Measurements from ENCODE around the gene ADAMTS6. TPM values are rescaled to one million over a fixed set of nuclear protein-coding genes. Genes with fewer than 3 reads are reported as not detected.

Gene ADAMTS6
- total RNA-seq, 2 donors from 2014 or later, result 0.91 to 20.7 TPM

GRCh38 chr5:65426656-65427055 lies 55.1 kb downstream of the ADAMTS6 start:
- Histone ChIP-seq H3K27me3 (replicated peaks; ENCODE audit: insufficient read depth) (no peaks in the 10 kb centered on the region), H3K4me3 (no peak overlapping the region), H3K27ac (no peak overlapping the region), H3K4me1 (replicated peaks) (no peaks in the 10 kb centered on the region), H3K36me3 (no peaks in the 10 kb centered on the region), H3K9me3 (no peaks in the 10 kb centered on the region)
- no peak for DNase-seq (ENCODE audit: low spot score)
- intact Hi-C loops (cut with DNase I), result no loop called here
- TF ChIP-seq CTCF (IDR thresholded peaks at IDR 0.05), result no peak
- TF ChIP-seq POLR2A (IDR thresholded peaks at IDR 0.05), result no peak
- no peak for TF ChIP-seq POLR2AphosphoS5 (IDR thresholded peaks at IDR 0.05)

GRCh38 chr5:65423623-65424022 lies 58.1 kb downstream of the ADAMTS6 start:
- 92% methylated on average over 1 of the region's 1 CpG for WGBS
- no peak for DNase-seq (ENCODE audit: low spot score)
- TF ChIP-seq CTCF (IDR thresholded peaks at IDR 0.05) (no peak), POLR2AphosphoS5 (IDR thresholded peaks at IDR 0.05) (no peak), POLR2A (IDR thresholded peaks at IDR 0.05) (no peak)

GRCh38 chr5:65418661-65419060 lies 63.1 kb downstream of the ADAMTS6 start:
- 96% methylated on average over 2 of the region's 2 CpGs for WGBS
- no peak overlapping the region for H3K27ac ChIP-seq
- no peak for DNase-seq (ENCODE audit: low spot score)
- H3K4me1 ChIP-seq (replicated peaks), result no peaks in the 10 kb centered on the region
- no peak overlapping the region for H3K4me3 ChIP-seq
- no peaks in the 10 kb centered on the region for H3K27me3 ChIP-seq (replicated peaks; ENCODE audit: insufficient read depth)
- no peaks in the 10 kb centered on the region for H3K9me3 ChIP-seq
- TF ChIP-seq POLR2A (IDR thresholded peaks at IDR 0.05), result no peak
- TF ChIP-seq POLR2AphosphoS5 (IDR thresholded peaks at IDR 0.05), result no peak
- no peak for TF ChIP-seq CTCF (IDR thresholded peaks at IDR 0.05)
- intact Hi-C loops (cut with DNase I), result no loop called here
- H3K36me3 ChIP-seq, result no peaks in the 10 kb centered on the region

More at GRCh38 chr5:65423623-65424022, 58.1 kb downstream of the ADAMTS6 start:
- Histone ChIP-seq H3K27ac (no peak overlapping the region), H3K4me1 (replicated peaks) (no peaks in the 10 kb centered on the region), H3K36me3 (no peaks in the 10 kb centered on the region), H3K9me3 (no peaks in the 10 kb centered on the region), H3K27me3 (replicated peaks; ENCODE audit: insufficient read depth) (no peaks in the 10 kb centered on the region), H3K4me3 (no peak overlapping the region)
- intact Hi-C loops (cut with DNase I), result no loop called here

- Histone ChIP-seq H3K27me3 (replicated peaks; ENCODE audit: insufficient read depth) (no peaks in the 10 kb centered on the region), H3K36me3 (no peaks in the 10 kb centered on the region), H3K4me1 (replicated peaks) (no peaks in the 10 kb centered on the region), H3K4me3 (no peak overlapping the region), H3K9me3 (no peaks in the 10 kb centered on the region), H3K27ac (no peak overlapping the region)
- no peak for DNase-seq (ENCODE audit: low spot score)
- WGBS, result 67% methylated on average over 2 of the region's 2 CpGs
- TF ChIP-seq POLR2A (IDR thresholded peaks at IDR 0.05) (no peak), POLR2AphosphoS5 (IDR thresholded peaks at IDR 0.05) (no peak), CTCF (IDR thresholded peaks at IDR 0.05) (no peak)
- intact Hi-C loops (cut with DNase I), result no loop called here
Observed at GRCh38 chr5:65413822-65414221, 67.9 kb downstream of the ADAMTS6 start.

GRCh38 chr5:65412842-65413241 lies 68.9 kb downstream of the ADAMTS6 start:
- WGBS, result 98% methylated on average over 2 of the region's 2 CpGs
- intact Hi-C loops (cut with DNase I), result no loop called here
- no peak overlapping the region for H3K27ac ChIP-seq
- H3K4me1 ChIP-seq (replicated peaks), result no peaks in the 10 kb centered on the region
- DNase-seq (ENCODE audit: low spot score), result no peak
- no peaks in the 10 kb centered on the region for H3K27me3 ChIP-seq (replicated peaks; ENCODE audit: insufficient read depth)
- TF ChIP-seq POLR2AphosphoS5 (IDR thresholded peaks at IDR 0.05), result no peak
- no peak for TF ChIP-seq CTCF (IDR thresholded peaks at IDR 0.05)
- TF ChIP-seq POLR2A (IDR thresholded peaks at IDR 0.05), result no peak
- H3K9me3 ChIP-seq, result no peaks in the 10 kb centered on the region
- H3K4me3 ChIP-seq, result no peak overlapping the region
- no peaks in the 10 kb centered on the region for H3K36me3 ChIP-seq
